Measurements from ENCODE around the gene MSGN1.
"Not testable (repeated sequence)": the region's sequence is repeated elsewhere in the genome, so short reads cannot be mapped to it uniquely, and the experiment has no call there.

Gene MSGN1

GRCh38 chr2:17805717-17806363 is 10.4 kb upstream of the MSGN1 start:
- DNase-seq, result no peak

DNA sequence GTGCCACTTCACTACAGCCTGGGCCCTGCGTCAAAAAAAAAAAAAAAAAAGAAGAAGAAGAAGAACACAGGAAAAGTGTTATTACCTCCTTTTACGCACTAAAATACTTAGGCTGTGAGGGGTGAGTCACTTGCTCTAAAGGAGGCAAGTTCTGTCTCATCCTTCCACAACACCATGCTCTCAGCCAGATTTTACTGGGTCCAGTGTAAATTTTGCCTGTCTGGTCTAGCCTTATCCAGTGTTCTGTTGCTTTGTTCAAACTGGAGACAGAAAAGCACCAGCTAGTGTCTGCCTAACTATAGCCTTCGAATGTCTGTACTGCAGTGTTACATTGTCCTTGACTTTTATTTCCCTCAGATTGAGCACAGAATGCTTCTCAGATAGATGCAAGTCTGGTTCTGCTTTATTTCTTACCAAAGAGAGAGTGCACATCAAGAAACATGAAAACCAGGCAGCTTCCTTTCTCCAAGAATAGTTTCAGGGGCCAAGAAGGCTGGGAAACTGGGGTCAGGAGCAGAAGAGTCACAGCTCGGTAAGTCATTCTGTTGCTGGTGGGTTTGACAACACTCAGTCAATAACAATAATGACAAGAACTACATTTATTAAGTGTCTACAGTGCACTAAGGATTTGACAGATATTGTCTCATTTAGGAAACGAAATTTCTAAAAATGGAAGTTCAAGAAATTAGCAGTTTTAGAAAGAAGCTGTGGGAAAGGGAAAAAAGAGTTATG is 3.1 kb upstream of the MSGN1 start:
- DNase-seq, result no peak

DNA sequence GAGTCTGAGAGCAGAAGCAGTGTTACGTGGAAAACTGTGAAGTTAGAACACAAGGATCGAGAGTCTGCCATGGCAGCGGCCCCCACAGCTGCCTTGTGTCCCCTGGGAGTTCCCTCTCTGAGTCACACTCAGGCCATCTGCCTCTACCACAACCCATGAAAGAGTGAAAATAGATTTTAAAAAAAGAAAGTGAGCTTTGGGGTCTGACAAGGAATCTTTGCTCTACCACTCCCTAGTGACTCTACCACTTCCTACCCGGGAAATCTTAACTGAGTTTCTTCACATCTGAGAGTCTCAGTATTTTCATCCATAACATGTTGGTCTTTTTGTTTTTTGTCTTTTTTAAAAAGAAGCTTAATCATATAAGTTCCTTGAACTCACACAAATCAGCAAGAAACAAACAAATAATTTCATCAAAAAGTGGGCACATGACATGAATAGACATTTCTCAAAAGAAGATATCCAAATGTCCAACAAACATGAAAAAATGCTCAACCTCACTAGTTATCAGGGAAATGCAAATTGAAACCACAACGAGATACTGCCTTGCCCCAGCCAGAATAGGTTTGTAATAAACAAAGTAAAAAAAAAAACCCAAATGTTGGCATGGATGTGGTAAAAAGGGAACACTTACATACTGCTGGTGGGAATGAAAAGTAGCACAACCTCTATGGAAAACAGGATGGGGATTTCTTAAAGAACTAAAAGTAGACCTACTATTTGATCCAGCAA is 2.4 kb upstream of the MSGN1 start:
- no peak for DNase-seq

GRCh38 chr2:17814601-17815000 is 1.7 kb upstream of the MSGN1 start:
- no peak for DNase-seq

GRCh38 chr2:17815468-17816184 is 634 bp upstream of the MSGN1 start:
- no peak for DNase-seq

- DNase-seq, result no peak
These were observed 2.1 kb downstream of the MSGN1 start for GRCh38 chr2:17818235-17818815.

GRCh38 chr2:17821080-17821479 is 4.8 kb downstream of the MSGN1 start:
- DNase-seq, result no peak

- DNase-seq, result no peak
These were observed 5.5 kb downstream of the MSGN1 start for GRCh38 chr2:17821535-17822444.

DNA sequence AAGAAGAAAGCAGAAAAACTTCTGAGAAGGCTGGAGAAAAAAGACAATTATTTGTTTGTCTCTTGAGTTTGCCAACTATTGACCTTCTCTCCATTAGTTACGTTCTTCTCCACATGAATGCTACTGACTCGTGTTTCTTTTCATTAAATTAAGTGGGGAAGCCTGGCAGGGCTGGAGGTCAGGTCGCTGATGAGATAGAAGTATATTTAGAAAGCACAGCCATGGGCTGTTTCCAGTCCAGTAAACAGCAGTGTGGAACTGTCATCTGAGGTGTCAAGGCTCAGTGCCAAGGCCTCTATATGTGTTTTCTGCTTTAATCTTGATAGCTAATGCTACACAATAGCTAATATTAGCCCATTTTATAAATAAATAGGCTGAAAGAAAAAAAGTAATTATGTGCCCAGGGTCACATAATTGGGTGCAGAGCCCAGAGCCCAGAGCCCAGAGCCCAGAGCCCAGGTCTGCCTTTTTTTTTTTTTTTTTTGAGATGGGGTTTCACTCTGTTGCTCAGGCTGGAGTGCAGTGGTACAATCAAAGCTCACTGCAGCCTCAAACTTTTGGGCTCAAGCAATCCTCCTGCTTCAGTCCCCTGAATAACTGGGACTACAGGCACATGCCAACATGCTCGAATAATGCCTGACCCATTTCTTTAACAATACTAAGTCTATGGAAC is 6.3 kb downstream of the MSGN1 start:
- DNase-seq, result no peak

DNA sequence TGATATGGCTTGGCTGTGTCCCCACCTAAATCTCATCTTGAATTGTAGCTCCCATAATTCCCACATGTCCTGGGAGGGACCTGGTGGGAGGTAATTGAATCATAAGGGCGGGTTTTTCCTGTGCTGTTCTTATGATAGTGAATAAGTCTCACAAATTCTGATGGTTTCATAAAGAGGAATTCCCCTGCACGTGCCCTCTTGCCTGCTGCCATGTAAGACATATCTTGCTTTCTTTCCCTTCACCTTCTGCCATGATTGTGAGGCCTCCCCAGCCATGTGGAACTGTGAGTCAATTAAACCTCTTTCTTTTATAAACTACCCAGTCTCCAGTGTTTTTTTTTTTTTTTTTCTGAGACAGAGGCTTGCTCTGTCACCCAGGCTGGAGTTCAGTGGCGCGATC is 7.4 kb downstream of the MSGN1 start:
- not testable (repeated sequence) for DNase-seq

GRCh38 chr2:17827316-17827715 is 11.1 kb downstream of the MSGN1 start:
- DNase-seq, result no peak

DNA sequence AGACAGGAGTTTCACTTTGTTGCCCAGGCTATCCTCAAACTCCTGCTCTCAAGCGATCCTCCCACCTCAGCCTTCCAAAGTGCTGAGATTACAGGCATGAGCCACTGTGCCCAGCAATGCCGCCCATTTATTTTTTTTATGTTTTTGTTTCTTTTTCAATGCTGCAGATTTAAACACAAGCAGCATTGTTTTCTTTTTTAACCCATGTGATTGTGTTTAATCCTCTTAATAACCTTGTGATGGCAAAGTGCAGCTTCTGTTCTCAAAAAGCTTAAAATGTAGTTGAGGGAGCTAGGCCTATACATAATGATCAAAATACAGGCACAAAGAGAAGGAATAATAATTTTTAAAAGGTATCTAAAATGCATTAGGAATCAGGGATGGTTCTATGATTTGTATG is 11.5 kb downstream of the MSGN1 start:
- DNase-seq, result no peak

- DNase-seq, result no peak
These were observed 14.1 kb downstream of the MSGN1 start for GRCh38 chr2:17830053-17831034.

DNA sequence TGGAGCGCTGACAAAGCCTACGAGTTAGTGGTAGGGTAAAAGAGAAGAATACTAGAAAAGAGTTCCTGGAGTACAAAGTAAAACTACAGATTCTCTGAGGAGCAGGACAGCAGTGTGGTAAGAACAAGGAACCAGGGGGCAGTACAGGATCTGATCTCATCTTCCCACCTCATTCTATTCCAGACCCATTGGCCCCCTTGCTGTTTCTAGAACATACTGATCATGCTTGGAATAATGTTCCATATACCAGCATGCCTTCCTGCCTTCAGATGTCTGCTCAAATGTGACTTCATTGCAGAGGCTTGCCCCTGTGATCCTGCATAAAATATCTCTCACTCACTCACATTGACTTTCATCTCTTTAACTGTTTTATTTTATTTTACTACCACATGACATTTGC is 19.3 kb downstream of the MSGN1 start:
- DNase-seq, result no peak

GRCh38 chr2:17839959-17840358 is 23.7 kb downstream of the MSGN1 start:
- no peak for DNase-seq

GRCh38 chr2:17843457-17843856 is 27.2 kb downstream of the MSGN1 start:
- DNase-seq, result no peak

DNA sequence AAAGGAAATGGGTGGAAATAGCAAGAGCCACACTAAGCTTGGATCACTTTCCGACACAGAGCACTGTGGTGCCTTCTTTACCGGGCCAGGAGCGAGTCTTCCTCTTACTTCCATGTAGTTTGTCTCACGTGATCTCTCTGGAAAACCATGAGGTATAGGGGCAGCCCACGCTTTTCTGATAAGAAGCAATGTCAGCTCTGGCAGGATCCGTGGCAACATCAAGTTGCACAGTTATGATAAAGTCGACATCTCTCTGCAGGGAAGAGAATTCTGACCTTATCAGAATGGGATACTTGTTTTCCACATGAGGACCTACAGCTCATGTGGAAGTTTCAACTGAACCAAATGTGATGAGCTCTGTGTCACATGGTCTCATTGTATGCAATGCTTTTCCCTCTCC is 29.5 kb downstream of the MSGN1 start:
- no peak for DNase-seq

- DNase-seq, result no peak
These were observed 30.4 kb downstream of the MSGN1 start for GRCh38 chr2:17846676-17847075.

DNA sequence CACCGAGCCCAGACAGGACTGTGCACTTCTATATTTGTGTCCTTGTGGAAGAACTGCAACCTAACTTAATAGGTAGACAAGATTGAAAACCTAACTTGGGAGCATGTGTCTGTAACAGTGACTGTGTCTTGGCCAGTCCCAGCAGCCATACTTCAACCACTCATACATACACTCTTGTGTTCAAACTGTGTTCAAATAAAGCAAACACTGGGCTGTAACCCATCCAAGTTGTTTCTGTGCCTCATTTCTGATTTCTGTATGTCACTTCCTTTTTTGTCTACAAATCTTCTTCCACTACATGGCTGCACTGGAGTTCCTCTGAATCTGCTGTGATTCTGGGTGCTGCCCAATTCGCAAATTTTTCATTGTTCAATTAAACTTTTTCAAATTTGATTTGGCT is 31.0 kb downstream of the MSGN1 start:
- no peak for DNase-seq

DNA sequence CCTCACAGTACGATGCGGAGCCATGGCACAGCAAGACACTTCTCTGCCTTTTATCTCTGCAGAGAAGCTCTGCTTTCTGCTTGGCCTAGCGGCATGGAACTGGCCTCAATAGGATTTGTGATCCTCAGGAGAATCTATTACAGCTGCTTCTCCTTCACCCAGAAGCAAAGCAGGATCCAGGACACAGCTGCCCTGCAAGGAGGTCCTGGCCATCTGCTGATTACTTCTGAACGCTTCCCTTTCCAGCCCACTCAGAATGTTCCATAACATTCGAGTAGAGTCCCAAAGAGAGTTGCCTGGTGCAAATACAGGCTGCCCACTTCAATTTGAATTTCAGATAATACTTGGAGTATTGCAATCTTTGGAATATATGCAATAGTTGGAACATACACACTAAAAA is 33.0 kb downstream of the MSGN1 start:
- no peak for DNase-seq

Data from stimulated activated naive CD4-positive, alpha-beta T cell (primary cell).